ENCODE measurements around the gene HRH2.

DNA sequence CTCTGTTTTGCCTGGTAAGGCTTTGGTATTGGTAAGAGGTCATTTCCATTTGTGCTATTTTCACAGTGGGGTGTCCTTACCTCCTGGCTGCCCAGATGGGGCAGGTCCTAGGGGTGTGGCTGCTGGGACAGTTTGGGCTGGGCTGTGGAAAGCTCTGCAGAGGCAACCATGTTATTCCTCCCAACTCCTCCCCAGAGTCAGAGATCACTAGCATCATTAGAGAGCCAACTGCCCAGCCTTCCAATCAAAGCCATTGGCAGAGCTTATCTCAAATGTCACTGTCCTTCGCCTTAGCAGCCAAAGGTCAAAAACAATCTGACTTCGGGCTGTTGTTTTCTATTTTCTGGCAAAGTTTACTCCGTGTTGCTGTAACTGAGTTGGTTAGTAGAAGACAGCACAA is 33.6 kb upstream of the HRH2 start:
- TF ChIP-seq CTCF (IDR thresholded peaks at IDR 0.05) (no peak), POLR2AphosphoS5 (IDR thresholded peaks at IDR 0.05) (no peak), POLR2A (IDR thresholded peaks at IDR 0.05) (no peak), EP300 (IDR thresholded peaks at IDR 0.05) (no peak)

Data from stomach (tissue), 4 donors.